ENCODE results near the gene RSPH9.

The RSPH9 gene

GRCh38 chr6:43714311-43715055 lies 69.6 kb downstream of the RSPH9 start:
- DNase-seq: no peak

GRCh38 chr6:43715056-43715788 lies 70.4 kb downstream of the RSPH9 start:
- no peak for DNase-seq

GRCh38 chr6:43716099-43716498 lies 71.3 kb downstream of the RSPH9 start:
- DNase-seq: no peak

- no peak for DNase-seq
Measured at GRCh38 chr6:43717389-43717788, 72.6 kb downstream of the RSPH9 start.

- DNase-seq: no peak
Measured at GRCh38 chr6:43717822-43718221, 73.0 kb downstream of the RSPH9 start.

GRCh38 chr6:43718387-43719105 lies 73.7 kb downstream of the RSPH9 start:
- no peak for DNase-seq

GRCh38 chr6:43719511-43719910 lies 74.7 kb downstream of the RSPH9 start:
- DNase-seq: no peak

GRCh38 chr6:43720999-43721398 lies 76.2 kb downstream of the RSPH9 start:
- DNase-seq: no peak

Data from DMS153 (cell line).